Parathyroid adenoma (tissue), 2 donors: ENCODE data around the gene LYRM2.
A peak's percentile ranks its signal among the peaks of the same experiment; 100 is the strongest.

Source experiments
- H2AFZ ChIP-seq: fragments of 300-600 bp; sonication (generic); one replicate; pipeline ENCODE4 v1.7.0; 2017; ENCODE audit warnings: antibody characterized with exemption, mild to moderate bottlenecking
- H3K27ac ChIP-seq: fragments of 300-600 bp; sonication (generic); one replicate; pipeline ENCODE4 v1.7.0; 2017
- H3K27me3 ChIP-seq: fragments of 300-600 bp; sonication (generic); one replicate; pipeline ENCODE4 v1.7.0; 2017; ENCODE audit warnings: low read length; ENCODE audit not compliant: control insufficient read depth, insufficient read depth
- H3K36me3 ChIP-seq: fragments of 300-600 bp; sonication (generic); one replicate; pipeline ENCODE4 v1.7.0; 2017; ENCODE audit warnings: low read length; ENCODE audit not compliant: control insufficient read depth, insufficient read depth
- H3K4me1 ChIP-seq: fragments of 300-600 bp; sonication (generic); one replicate; pipeline ENCODE4 v1.7.0; 2017; ENCODE audit warnings: control low read depth
- H3K4me2 ChIP-seq: fragments of 300-600 bp; sonication (generic); one replicate; pipeline ENCODE4 v1.7.0; 2017; ENCODE audit warnings: low read length
- H3K4me3 ChIP-seq: fragments of 300-600 bp; sonication (generic); one replicate; pipeline ENCODE4 v1.7.0; 2017; ENCODE audit warnings: low read depth, low read length
- H3K79me2 ChIP-seq: fragments of 300-600 bp; sonication (generic); one replicate; pipeline ENCODE4 v1.7.0; 2017; ENCODE audit warnings: control low read depth
- H3K9ac ChIP-seq: fragments of 300-600 bp; sonication (generic); one replicate; pipeline ENCODE4 v1.7.0; 2017; ENCODE audit warnings: mild to moderate bottlenecking
- H3K9me3 ChIP-seq: fragments of 300-600 bp; sonication (generic); one replicate; pipeline ENCODE4 v1.7.0; 2017; ENCODE audit warnings: low read length; ENCODE audit not compliant: control insufficient read depth
- TF ChIP-seq, protein P1 (sequence below): fragments of 300-600 bp; sonication (generic); IDR thresholded peaks from one replicate; pipeline ENCODE4 v1.7.0; 2017; ENCODE audit warnings: antibody characterized with exemption, mild to moderate bottlenecking
- donor health status: primary hyperparathyroidism.

LYRM2 gene

DNA sequence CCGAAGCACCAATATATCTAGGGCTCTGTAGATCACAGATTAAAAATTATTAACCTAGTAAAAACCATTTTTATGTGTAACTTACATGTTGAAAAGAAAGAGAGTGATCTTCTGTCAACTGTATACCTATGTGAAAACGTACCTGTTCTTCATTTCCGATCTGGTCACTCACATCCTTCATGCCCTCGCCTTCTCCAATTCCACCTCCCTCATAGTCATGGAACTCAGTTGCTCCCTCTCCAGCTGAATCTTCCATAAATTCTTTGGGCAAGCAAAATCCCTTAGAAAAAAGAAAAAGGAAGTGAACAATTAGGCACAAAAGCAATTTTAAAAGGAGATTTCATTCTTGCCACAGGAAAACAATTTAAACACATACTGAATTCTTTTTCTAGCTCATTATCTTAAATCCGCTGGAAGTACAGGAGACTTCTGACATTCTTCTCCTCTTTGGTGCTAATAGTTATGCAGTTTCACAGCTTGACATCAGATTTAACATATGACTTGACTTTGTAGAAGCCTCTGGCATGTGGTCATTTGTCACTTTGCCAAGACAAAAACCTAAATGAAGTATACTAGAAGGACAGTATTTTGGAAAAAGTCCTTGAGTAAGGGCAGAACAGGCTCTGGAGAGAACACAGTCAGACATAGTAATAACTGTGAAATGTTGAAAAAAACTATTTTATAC lies 29.5 kb upstream of the LYRM2 start:
- no peak overlapping the region for H3K9ac ChIP-seq
- no peaks in the 10 kb centered on the region for H3K9me3 ChIP-seq
- no peak overlapping the region for H3K4me2 ChIP-seq
- H3K27ac ChIP-seq, result no peak overlapping the region
- peaks cover under 1% of the 10 kb centered on the region for H3K4me1 ChIP-seq
- H3K36me3 ChIP-seq, result no peaks in the 10 kb centered on the region
- H3K4me3 ChIP-seq, result no peak overlapping the region
- H3K79me2 ChIP-seq, result no peaks in the 10 kb centered on the region
- H2AFZ ChIP-seq, result no peak overlapping the region
- H3K27me3 ChIP-seq, result no peaks in the 10 kb centered on the region
- TF ChIP-seq, protein P1, sequence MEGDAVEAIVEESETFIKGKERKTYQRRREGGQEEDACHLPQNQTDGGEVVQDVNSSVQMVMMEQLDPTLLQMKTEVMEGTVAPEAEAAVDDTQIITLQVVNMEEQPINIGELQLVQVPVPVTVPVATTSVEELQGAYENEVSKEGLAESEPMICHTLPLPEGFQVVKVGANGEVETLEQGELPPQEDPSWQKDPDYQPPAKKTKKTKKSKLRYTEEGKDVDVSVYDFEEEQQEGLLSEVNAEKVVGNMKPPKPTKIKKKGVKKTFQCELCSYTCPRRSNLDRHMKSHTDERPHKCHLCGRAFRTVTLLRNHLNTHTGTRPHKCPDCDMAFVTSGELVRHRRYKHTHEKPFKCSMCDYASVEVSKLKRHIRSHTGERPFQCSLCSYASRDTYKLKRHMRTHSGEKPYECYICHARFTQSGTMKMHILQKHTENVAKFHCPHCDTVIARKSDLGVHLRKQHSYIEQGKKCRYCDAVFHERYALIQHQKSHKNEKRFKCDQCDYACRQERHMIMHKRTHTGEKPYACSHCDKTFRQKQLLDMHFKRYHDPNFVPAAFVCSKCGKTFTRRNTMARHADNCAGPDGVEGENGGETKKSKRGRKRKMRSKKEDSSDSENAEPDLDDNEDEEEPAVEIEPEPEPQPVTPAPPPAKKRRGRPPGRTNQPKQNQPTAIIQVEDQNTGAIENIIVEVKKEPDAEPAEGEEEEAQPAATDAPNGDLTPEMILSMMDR, result no peak

- H3K79me2 ChIP-seq, result peaks cover 3% of the 10 kb centered on the region
- TF ChIP-seq, protein P1, result no peak
- no peak overlapping the region for H3K4me3 ChIP-seq
- H3K9ac ChIP-seq, result no peak overlapping the region
- no peak overlapping the region for H3K27ac ChIP-seq
- H3K4me2 ChIP-seq, result no peak overlapping the region
- H3K4me1 ChIP-seq, result peaks cover 13% of the 10 kb centered on the region
- no peak overlapping the region for H2AFZ ChIP-seq
- H3K9me3 ChIP-seq, result no peaks in the 10 kb centered on the region
- no peaks in the 10 kb centered on the region for H3K36me3 ChIP-seq
- no peaks in the 10 kb centered on the region for H3K27me3 ChIP-seq
These were observed 24.2 kb upstream of the LYRM2 start for GRCh38 chr6:89662659-89663223.

DNA sequence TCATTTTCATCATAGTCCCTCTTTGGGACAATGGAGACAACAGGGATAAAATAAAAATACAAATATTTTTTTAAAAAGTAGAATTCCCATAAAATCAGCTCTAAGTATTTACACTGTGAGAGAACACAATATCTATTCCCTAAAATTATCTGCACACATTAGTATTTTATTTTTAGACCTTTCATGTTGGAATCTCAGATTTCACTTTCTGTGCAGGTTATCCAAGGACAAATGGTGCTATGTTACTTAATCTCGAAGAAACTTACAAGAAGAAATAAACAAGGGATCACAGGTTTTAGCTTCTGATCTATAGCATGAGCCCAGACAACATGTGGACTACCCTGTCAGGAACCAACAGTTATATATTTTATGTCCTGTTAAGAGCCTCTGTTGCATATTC lies 23.0 kb upstream of the LYRM2 start:
- Histone ChIP-seq H3K27me3 (no peaks in the 10 kb centered on the region), H3K79me2 (peaks cover 3% of the 10 kb centered on the region), H3K4me1 (peaks cover 13% of the 10 kb centered on the region), H2AFZ (no peak overlapping the region), H3K9ac (no peak overlapping the region), H3K9me3 (no peaks in the 10 kb centered on the region), H3K36me3 (no peaks in the 10 kb centered on the region), H3K4me3 (no peak overlapping the region), H3K27ac (peak overlapping the region; percentile 33), H3K4me2 (peak overlapping the region; percentile 34)
- TF ChIP-seq, protein P1, result no peak

DNA sequence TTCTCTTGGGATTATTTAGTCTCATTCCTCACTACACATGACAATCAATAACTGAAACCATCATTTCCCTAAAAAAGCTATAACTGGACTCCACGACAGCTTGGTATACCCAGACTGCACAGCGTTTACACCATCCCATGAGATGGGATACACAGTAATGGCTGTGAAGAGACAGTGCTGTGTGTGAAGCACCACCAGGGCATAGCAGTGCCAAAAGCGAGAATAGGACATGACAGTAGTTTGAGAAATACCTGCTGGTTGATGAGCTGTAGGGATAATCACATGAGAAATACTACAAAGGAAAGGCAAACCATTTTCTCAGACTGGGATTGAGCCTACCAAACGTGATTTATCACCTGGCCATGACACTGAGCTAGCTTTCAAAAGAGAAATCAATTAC lies 22.4 kb upstream of the LYRM2 start:
- H3K4me3 ChIP-seq, result no peak overlapping the region
- H3K27me3 ChIP-seq, result no peaks in the 10 kb centered on the region
- H3K4me2 ChIP-seq, result no peak overlapping the region
- peaks cover 13% of the 10 kb centered on the region for H3K4me1 ChIP-seq
- peak overlapping the region; percentile 29 for H3K27ac ChIP-seq
- H3K9ac ChIP-seq, result no peak overlapping the region
- no peak overlapping the region for H2AFZ ChIP-seq
- H3K36me3 ChIP-seq, result no peaks in the 10 kb centered on the region
- no peaks in the 10 kb centered on the region for H3K9me3 ChIP-seq
- TF ChIP-seq, protein P1, result no peak
- H3K79me2 ChIP-seq, result peaks cover 3% of the 10 kb centered on the region
